Daoy (cell line): ENCODE data around the gene IL27RA. TPM values are rescaled to one million over a fixed set of nuclear protein-coding genes. Genes with fewer than 3 reads are reported as not detected.
"Not testable (repeated sequence)": the region's sequence is repeated elsewhere in the genome, so short reads cannot be mapped to it uniquely, and the experiment has no call there.

ENCODE experiments used
- DNase-seq: peaks from one replicate; pipeline ENCODE4 v3.0.0-alpha.2; 2015; ENCODE audit warnings: low read depth
- total RNA-seq: library from RNA; depleted of rRNA; stranded (reverse); fragments of >200 nt; shearing (Covaris generic); gene quantifications from 2 replicates; pipeline ENCODE4 v1.2.3, GENCODE V29; 2014

IL27RA gene
- total RNA-seq, 1 experiment from 2014 or later: 11.1 TPM

- no peak for DNase-seq
These were observed 2.7 kb upstream of the IL27RA start for GRCh38 chr19:14028901-14029300.

GRCh38 chr19:14030997-14031718, 404 bp upstream of the IL27RA start:
- DNase-seq: no peak

- no peak for DNase-seq
These were observed 2.4 kb downstream of the IL27RA start for GRCh38 chr19:14033946-14034345.

- not testable (repeated sequence) for DNase-seq
These were observed 3.6 kb downstream of the IL27RA start for GRCh38 chr19:14035159-14035558.

GRCh38 chr19:14035706-14036105, 4.1 kb downstream of the IL27RA start:
- no peak for DNase-seq

GRCh38 chr19:14039181-14039580, 7.6 kb downstream of the IL27RA start:
- no peak for DNase-seq

- DNase-seq: peak; percentile 51
These were observed 11.4 kb downstream of the IL27RA start for GRCh38 chr19:14042659-14043608.

GRCh38 chr19:14047866-14048265, 16.3 kb downstream of the IL27RA start:
- DNase-seq: not testable (repeated sequence)

- DNase-seq: peak; percentile 54
These were observed 17.0 kb downstream of the IL27RA start for GRCh38 chr19:14048443-14049153.

GRCh38 chr19:14050512-14050911, 18.9 kb downstream of the IL27RA start:
- no peak for DNase-seq

GRCh38 chr19:14050961-14051360, 19.4 kb downstream of the IL27RA start:
- DNase-seq: not testable (repeated sequence)

- no peak for DNase-seq
These were observed 20.4 kb downstream of the IL27RA start for GRCh38 chr19:14051980-14052379.

- no peak for DNase-seq
These were observed 20.9 kb downstream of the IL27RA start for GRCh38 chr19:14052470-14052869.

- no peak for DNase-seq
These were observed 21.5 kb downstream of the IL27RA start for GRCh38 chr19:14053032-14053431.

GRCh38 chr19:14053500-14053899, 21.9 kb downstream of the IL27RA start:
- DNase-seq: no peak

- no peak for DNase-seq
These were observed 22.5 kb downstream of the IL27RA start for GRCh38 chr19:14054099-14054498.

- no peak for DNase-seq
These were observed 23.2 kb downstream of the IL27RA start for GRCh38 chr19:14054721-14055120.

GRCh38 chr19:14055396-14055795, 23.8 kb downstream of the IL27RA start:
- DNase-seq: no peak

GRCh38 chr19:14056069-14056666, 24.6 kb downstream of the IL27RA start:
- DNase-seq: no peak

GRCh38 chr19:14056741-14057356, 25.3 kb downstream of the IL27RA start:
- DNase-seq: no peak
